BLaER1 treated with 17β-estradiol and CSF1 and Interleukin-3, amounts not matched to agents 10 nM and 100 nM (cell line): ENCODE results near the gene CD53.

Experiments used
- H3K27ac ChIP-seq, 11 experiments: shearing (Covaris generic); formaldehyde crosslinking; 2 replicates each; pipeline ENCODE4 v1.8.1; 2022
- H3K27me3 ChIP-seq, 11 experiments: shearing (Covaris generic); formaldehyde crosslinking; 2 replicates each; pipeline ENCODE4 v1.8.1; 2022
- H3K36me3 ChIP-seq, 11 experiments: shearing (Covaris generic); formaldehyde crosslinking; 2 replicates each; pipeline ENCODE4 v1.8.1; 2022
- H3K4me1 ChIP-seq, 10 experiments: shearing (Covaris generic); formaldehyde crosslinking; 2 replicates each; pipeline ENCODE4 v1.8.1; 2022
- H3K4me2 ChIP-seq, 11 experiments: shearing (Covaris generic); formaldehyde crosslinking; 2 replicates each; pipeline ENCODE4 v1.8.1; 2022
- H3K4me3 ChIP-seq, 10 experiments: shearing (Covaris generic); formaldehyde crosslinking; 2 replicates each; pipeline ENCODE4 v1.8.1; 2022
- H3K9ac ChIP-seq, 11 experiments: shearing (Covaris generic); formaldehyde crosslinking; 2 replicates each; pipeline ENCODE4 v1.8.1; 2022
- H3K9me3 ChIP-seq, 11 experiments: shearing (Covaris generic); formaldehyde crosslinking; replicated peaks in 1 of 11; 2 replicates each; pipeline ENCODE4 v1.8.1; 2022
- H4K20me1 ChIP-seq, 11 experiments: shearing (Covaris generic); formaldehyde crosslinking; 2 replicates each; pipeline ENCODE4 v1.8.1; 2022
- Cebpa-rat ChIP-seq, 11 experiments: shearing (Covaris generic); IDR thresholded peaks; 2 replicates each; pipeline ENCODE4 v1.8.1; 2022

CD53 gene

DNA sequence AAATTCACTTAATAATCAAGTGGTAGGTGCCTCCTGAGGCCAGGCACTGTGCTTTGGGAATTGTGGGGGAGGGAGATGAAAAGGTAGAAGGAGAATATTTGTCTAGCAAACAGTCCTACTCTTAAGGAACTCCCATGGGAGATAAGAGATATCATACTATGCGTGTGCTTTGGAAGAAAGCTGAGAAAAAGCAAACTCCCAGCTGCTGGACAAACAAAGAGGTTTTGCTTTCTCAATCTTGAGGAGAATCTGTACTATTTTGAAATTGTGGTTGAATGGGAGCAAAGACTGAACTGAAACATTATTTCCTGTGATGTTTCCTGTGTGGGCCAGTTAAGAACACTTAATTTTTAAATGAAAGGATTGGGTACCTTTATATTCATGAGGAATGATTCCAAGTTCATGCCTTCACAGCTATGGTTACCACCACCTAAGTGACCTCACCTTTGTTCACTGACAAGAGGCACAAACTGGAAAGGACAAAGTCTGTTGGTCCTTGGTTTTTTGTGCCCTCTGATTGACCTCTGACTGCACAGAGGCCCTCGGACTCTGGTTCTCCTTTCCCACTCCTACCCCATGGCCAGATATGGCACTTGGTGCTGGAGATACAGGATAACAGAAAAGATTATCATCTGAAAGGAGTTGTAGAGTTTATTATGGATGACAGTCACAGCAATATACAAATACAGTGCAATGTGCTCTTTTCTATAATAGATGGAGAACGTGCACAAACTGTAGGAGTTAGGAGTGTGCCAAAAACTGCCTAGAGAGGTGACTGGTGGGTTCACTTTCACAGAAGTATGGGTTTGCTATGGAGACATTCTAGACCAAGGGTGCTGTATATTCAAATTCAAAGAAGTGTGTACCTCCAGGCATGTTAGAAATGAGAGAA is 1.6 kb downstream of the CD53 start:
- Histone ChIP-seq H3K27me3 (no peaks in the 10 kb centered on the region), H3K4me2 (peak overlapping the region; percentile 84 to 99 (median 96)), H3K9me3 (peaks cover 0 to 17% (median 8%) of the 10 kb centered on the region in 11 experiments; a peak in 10 of 22 replicates), H3K27ac (peak overlapping the region; percentile 93 to 99 (median 97)), H3K36me3 (peaks cover 16 to 47% (median 31%) of the 10 kb centered on the region in 11 experiments; a peak in 21 of 22 replicates), H3K4me3 (peak overlapping the region; percentile 75 to 97 (median 88)), H3K4me1 (peaks cover 51 to 72% (median 66%) of the 10 kb centered on the region in 10 experiments), H3K9ac (peak overlapping the region; percentile 91 to 97 (median 94)), H4K20me1 (peaks cover 42 to 54% (median 49%) of the 10 kb centered on the region in 11 experiments)
- peak in 7 of 11 experiments; percentile 33 to 66 (median 45); a peak in 6 of 22 replicates for TF ChIP-seq Cebpa-rat (IDR thresholded peaks at IDR 0.05)

DNA sequence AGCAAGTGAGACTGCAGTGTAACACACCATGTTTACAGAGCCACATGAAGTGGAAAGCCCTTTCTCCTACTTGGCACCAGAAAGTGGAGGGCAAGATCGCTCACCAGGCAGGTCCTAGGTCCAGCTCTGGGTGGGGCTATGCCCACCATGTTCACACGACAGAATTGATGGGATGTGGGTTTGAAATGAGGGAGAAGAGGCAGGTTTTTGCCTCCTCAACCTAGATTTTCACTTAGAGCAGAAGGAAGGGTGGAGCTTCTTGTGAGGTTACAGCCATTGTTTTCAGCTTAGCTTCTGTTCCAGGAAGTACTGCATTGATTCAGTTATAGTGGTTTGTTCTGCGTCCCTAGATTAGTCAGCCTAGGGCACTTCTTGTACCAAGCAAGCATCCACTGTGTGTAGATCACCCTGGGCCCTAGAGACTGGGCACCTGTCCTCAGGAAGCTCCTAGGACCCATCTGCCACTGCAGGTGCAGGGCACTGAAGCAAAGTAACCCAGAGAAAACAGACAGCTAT is 2.3 kb downstream of the CD53 start:
- Histone ChIP-seq H3K27me3 (no peaks in the 10 kb centered on the region), H3K36me3 (peaks cover 16 to 54% (median 36%) of the 10 kb centered on the region in 11 experiments; a peak in 21 of 22 replicates), H3K4me2 (peak overlapping the region; percentile 84 to 99 (median 96)), H3K9me3 (peaks cover 0 to 23% (median 10%) of the 10 kb centered on the region in 11 experiments; a peak in 11 of 22 replicates), H3K4me3 (peak overlapping the region; percentile 75 to 97 (median 88)), H4K20me1 (peaks cover 49 to 61% (median 56%) of the 10 kb centered on the region in 11 experiments), H3K4me1 (peaks cover 57 to 77% (median 71%) of the 10 kb centered on the region in 10 experiments), H3K27ac (peak overlapping the region; percentile 93 to 99 (median 97)), H3K9ac (peak overlapping the region; percentile 91 to 97 (median 94))
- TF ChIP-seq Cebpa-rat (IDR thresholded peaks at IDR 0.05), result no peak

DNA sequence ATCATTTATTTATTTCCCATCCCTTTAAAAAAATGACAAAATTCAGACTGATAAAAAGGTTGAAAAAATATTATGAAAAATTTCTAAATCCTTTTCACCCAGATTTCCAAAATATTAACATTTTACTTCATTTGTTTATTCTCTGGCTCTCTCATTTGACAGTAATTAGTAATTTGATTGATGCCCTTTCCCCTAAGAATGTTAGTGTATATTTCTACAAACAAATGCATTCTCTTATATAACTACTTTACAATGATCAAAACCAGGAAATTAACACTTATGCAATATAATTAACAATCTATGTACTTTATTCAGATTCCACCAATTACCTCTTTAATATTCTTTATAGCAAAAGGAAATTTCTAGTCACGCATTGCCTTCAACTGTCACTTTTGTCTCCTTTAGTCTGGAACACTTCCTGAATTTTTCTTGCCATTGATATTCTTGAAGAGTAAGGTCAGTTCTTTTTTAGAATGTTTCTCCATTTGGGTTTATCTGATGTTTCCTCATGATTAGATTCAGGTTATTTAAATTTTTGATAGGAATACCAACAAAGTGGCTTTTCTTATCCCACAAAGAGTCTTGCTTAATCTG is 3.9 kb downstream of the CD53 start:
- no peak for TF ChIP-seq Cebpa-rat (IDR thresholded peaks at IDR 0.05)
- Histone ChIP-seq H3K27me3 (no peaks in the 10 kb centered on the region), H3K36me3 (peaks cover 22 to 70% (median 52%) of the 10 kb centered on the region in 11 experiments; a peak in 21 of 22 replicates), H3K9ac (no peak overlapping the region), H3K4me2 (peak overlapping the region; percentile 53 to 99 (median 95)), H4K20me1 (peaks cover 64 to 77% (median 71%) of the 10 kb centered on the region in 11 experiments), H3K27ac (peak overlapping the region in 3 of 11 experiments; percentile 0 to 10 (median 0); a peak in 2 of 22 replicates), H3K4me3 (peak overlapping the region in 9 of 10 experiments; percentile 6 to 97 (median 87); a peak in 14 of 20 replicates), H3K4me1 (peaks cover 50 to 73% (median 64%) of the 10 kb centered on the region in 10 experiments), H3K9me3 (peaks cover 0 to 36% (median 23%) of the 10 kb centered on the region in 11 experiments; a peak in 15 of 22 replicates)

DNA sequence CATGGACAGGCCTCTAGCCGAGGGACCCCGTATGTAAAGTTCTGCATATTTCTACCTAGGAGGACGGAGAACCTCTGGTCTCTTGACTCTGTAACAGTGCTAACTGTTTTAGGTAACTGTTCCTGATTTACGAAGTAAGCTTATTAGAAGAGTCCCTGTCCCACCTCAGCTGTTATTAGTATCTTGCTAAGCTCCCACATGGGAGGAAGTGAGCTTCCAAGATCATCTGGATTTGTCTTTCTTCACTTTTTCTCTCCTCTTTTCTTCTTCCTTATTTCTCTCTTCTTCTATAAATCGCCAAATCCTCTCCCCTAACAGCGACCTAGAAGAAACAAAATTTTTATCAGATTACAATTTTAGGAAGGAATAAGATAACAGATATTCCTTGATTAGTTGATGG is 4.4 kb downstream of the CD53 start:
- Histone ChIP-seq H3K4me3 (peak overlapping the region in 9 of 10 experiments; percentile 6 to 97 (median 87); a peak in 14 of 20 replicates), H3K4me2 (peak overlapping the region; percentile 51 to 99 (median 95)), H3K9me3 (peaks cover 0 to 40% (median 25%) of the 10 kb centered on the region in 11 experiments; a peak in 15 of 22 replicates), H3K36me3 (peaks cover 22 to 75% (median 57%) of the 10 kb centered on the region in 11 experiments; a peak in 21 of 22 replicates), H3K27ac (peak overlapping the region in 3 of 11 experiments; percentile 0 to 10 (median 0); a peak in 2 of 22 replicates), H3K27me3 (no peaks in the 10 kb centered on the region), H3K9ac (no peak overlapping the region), H4K20me1 (peaks cover 70 to 82% (median 76%) of the 10 kb centered on the region in 11 experiments), H3K4me1 (peaks cover 45 to 73% (median 59%) of the 10 kb centered on the region in 10 experiments)
- TF ChIP-seq Cebpa-rat (IDR thresholded peaks at IDR 0.05), result no peak

DNA sequence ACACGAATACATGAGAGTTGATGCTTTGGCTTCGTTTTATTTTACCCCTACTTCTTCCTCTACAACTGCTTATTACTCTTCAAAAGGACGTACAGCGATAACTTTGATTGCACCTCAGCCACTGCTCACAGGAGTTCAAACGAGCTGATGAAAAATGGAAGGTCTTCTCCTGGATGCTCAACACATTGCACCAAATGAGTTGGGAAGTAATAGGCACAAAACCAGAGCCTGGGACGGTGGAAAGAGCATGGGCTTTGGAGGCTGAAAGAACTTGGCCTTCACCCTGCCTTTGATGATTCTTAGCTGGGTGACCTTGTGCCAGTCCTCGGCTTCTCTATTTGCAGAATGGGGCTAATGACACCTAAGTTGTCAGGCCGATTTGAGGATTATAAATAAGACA is 4.8 kb downstream of the CD53 start:
- TF ChIP-seq Cebpa-rat (IDR thresholded peaks at IDR 0.05), result no peak
- Histone ChIP-seq H3K4me1 (peaks cover 41 to 74% (median 55%) of the 10 kb centered on the region in 10 experiments), H3K36me3 (peaks cover 22 to 79% (median 59%) of the 10 kb centered on the region in 11 experiments; a peak in 21 of 22 replicates), H3K9me3 (peaks cover 0 to 44% (median 25%) of the 10 kb centered on the region in 11 experiments; a peak in 15 of 22 replicates), H3K4me2 (peak overlapping the region; percentile 51 to 99 (median 95)), H3K9ac (no peak overlapping the region), H4K20me1 (peaks cover 74 to 86% (median 79%) of the 10 kb centered on the region in 11 experiments), H3K27me3 (no peaks in the 10 kb centered on the region), H3K27ac (no peak overlapping the region; a peak in 1 of 22 replicates), H3K4me3 (peak overlapping the region in 7 of 10 experiments; percentile 19 to 92 (median 87); a peak in 10 of 20 replicates)

DNA sequence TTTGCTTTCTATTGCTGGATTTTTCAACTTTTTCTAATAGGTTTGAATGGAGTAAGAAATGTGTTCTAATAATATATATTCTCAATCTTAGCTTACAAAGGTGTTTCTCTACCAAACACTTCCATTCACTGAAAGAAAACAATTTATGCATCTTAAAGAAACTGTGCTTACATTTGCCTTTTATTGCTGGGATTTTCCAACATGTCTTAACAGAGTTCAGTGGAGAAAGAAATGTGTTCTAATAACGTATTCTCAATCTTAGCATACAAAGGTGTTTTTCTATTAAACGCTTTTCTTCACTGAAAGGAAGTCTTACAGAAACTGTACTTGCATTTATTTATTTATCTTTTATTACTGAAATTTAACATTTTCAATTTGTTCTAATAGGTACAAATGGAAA is 5.6 kb downstream of the CD53 start:
- peaks cover 22 to 88% (median 64%) of the 10 kb centered on the region in 11 experiments; a peak in 21 of 22 replicates for H3K36me3 ChIP-seq
- H3K4me1 ChIP-seq, result peaks cover 41 to 82% (median 55%) of the 10 kb centered on the region in 10 experiments
- peaks cover 74 to 95% (median 88%) of the 10 kb centered on the region in 11 experiments for H4K20me1 ChIP-seq
- H3K9me3 ChIP-seq, result peaks cover 0 to 50% (median 25%) of the 10 kb centered on the region in 11 experiments; a peak in 15 of 22 replicates
- no peak for TF ChIP-seq Cebpa-rat (IDR thresholded peaks at IDR 0.05)
- peak overlapping the region in 2 of 10 experiments; percentile 37 to 92; a peak in 2 of 20 replicates for H3K4me3 ChIP-seq
- H3K4me2 ChIP-seq, result peak overlapping the region in 8 of 11 experiments; percentile 70 to 99 (median 94); a peak in 12 of 22 replicates
- H3K9ac ChIP-seq, result no peak overlapping the region
- H3K27me3 ChIP-seq, result no peaks in the 10 kb centered on the region
- peak overlapping the region in 1 of 11 experiments; percentile 77; a peak in 1 of 22 replicates for H3K27ac ChIP-seq

DNA sequence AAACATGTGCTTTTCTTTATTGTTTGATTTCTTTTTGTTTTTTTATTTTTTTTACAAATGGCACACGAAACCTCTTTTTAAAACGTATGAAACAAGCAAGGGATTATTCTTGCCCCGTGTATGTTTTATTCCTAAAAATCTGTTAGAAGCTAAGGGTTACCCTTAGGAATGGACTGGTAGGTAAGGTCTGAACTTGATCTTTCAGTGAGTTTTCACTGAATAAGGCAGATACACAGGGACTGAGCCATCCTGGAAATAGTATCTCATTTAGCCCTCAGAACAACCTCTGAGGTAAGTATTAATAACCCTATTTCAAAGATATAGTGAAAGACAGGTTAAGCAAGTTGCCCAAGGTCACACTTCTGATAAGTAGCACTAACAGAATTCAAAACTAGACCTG is 6.0 kb downstream of the CD53 start:
- H3K9me3 ChIP-seq, result peaks cover 0 to 51% (median 28%) of the 10 kb centered on the region in 11 experiments; a peak in 15 of 22 replicates
- TF ChIP-seq Cebpa-rat (IDR thresholded peaks at IDR 0.05), result no peak
- 0 out of 22 replicates have a peak overlapping the region, but pooled peaks of 1 of the 11 experiments have one; percentile 60 for H3K9ac ChIP-seq
- H3K36me3 ChIP-seq, result peaks cover 22 to 92% (median 64%) of the 10 kb centered on the region in 11 experiments; a peak in 21 of 22 replicates
- peak overlapping the region in 2 of 10 experiments; percentile 35 to 45; a peak in 1 of 20 replicates for H3K4me3 ChIP-seq
- peaks cover 74 to 99% (median 89%) of the 10 kb centered on the region in 11 experiments for H4K20me1 ChIP-seq
- peak overlapping the region in 3 of 11 experiments; percentile 74 to 78 (median 77); a peak in 7 of 22 replicates for H3K27ac ChIP-seq
- H3K4me1 ChIP-seq, result peaks cover 41 to 86% (median 55%) of the 10 kb centered on the region in 10 experiments
- peak overlapping the region; percentile 37 to 99 (median 85); a peak in 20 of 22 replicates for H3K4me2 ChIP-seq
- no peaks in the 10 kb centered on the region for H3K27me3 ChIP-seq
